GM10266 (cell line): ENCODE measurements around the gene OR2AJ1.

Experiments used
- DNase-seq: peaks from one replicate; pipeline ENCODE4 v3.0.0; 2012; ENCODE audit errors: extremely low spot score
- TF ChIP-seq, protein P1 (sequence below): IDR thresholded peaks from 2 replicates; pipeline ENCODE4 v1.5.1; 2012; ENCODE audit warnings: mild to moderate bottlenecking, low read depth; ENCODE audit not compliant: control insufficient read depth, insufficient read depth; ENCODE audit errors: missing control alignments

OR2AJ1 gene

GRCh38 chr1:247961791-247962190, 37.1 kb downstream of the OR2AJ1 start:
- TF ChIP-seq, protein P1, sequence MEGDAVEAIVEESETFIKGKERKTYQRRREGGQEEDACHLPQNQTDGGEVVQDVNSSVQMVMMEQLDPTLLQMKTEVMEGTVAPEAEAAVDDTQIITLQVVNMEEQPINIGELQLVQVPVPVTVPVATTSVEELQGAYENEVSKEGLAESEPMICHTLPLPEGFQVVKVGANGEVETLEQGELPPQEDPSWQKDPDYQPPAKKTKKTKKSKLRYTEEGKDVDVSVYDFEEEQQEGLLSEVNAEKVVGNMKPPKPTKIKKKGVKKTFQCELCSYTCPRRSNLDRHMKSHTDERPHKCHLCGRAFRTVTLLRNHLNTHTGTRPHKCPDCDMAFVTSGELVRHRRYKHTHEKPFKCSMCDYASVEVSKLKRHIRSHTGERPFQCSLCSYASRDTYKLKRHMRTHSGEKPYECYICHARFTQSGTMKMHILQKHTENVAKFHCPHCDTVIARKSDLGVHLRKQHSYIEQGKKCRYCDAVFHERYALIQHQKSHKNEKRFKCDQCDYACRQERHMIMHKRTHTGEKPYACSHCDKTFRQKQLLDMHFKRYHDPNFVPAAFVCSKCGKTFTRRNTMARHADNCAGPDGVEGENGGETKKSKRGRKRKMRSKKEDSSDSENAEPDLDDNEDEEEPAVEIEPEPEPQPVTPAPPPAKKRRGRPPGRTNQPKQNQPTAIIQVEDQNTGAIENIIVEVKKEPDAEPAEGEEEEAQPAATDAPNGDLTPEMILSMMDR, result no peak
- no peak for DNase-seq

GRCh38 chr1:247962911-247963588, 38.4 kb downstream of the OR2AJ1 start:
- no peak for DNase-seq
- TF ChIP-seq, protein P1, result no peak

DNA sequence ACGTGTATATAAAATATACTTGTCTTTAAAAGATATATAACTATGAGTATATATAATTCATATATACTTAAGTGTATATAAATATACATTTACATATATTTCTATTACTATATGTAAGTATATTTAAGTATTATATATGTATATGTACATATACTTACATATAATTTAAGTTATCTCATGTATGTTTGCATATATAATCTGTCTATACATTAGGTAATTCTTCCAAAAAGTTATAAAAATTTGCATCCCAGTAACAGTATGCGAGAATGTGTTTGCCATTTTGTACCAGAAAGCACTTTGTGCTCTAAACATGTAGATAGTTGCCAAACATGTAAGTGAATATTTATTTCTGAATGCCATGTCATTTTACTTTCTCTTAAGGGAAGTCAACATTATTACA, 40.2 kb downstream of the OR2AJ1 start, which contains the start of gene OR2AK2:
Gene OR2AK2 (plus strand): TSS at position 301 of the 400 bp plus-strand sequence. CDS start 144 bp downstream, outside the sequence.
- TF ChIP-seq, protein P1, result no peak

GRCh38 chr1:247966532-247967204, 42.0 kb downstream of the OR2AJ1 start:
- TF ChIP-seq, protein P1, result no peak
- no peak for DNase-seq

More for the DNA sequence above, 40.2 kb downstream of the OR2AJ1 start, which contains the start of gene OR2AK2:
- no peak for DNase-seq
